ENCODE data around the gene ABHD8.

DNA sequence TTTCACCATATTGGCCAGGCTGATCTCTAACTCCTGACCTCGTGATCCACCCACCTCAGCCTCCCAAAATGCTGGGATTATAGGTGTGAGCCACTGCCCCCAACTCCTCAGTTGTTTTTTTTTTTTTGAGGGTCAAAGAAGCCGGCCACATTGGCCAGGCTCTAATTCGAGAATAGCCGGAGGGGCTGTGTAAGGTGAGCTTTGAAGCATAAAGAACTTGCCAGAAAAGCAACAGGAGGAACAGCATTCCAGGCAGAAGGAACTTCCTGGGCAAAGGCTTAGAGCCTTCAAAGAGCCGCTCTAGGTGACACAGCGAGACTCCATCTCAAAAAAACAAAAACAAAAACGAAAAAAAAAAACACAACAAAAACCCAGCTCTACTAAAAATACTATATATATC lies 37.2 kb downstream of the ABHD8 start:
- TF ChIP-seq POLR2A (IDR thresholded peaks at IDR 0.05; ENCODE audit: low read length) (no peak), GATA1 (IDR thresholded peaks at IDR 0.05; ENCODE audit: low read depth, low read length) (no peak)
